Measurements from ENCODE around the gene DCAF10. TPM values are rescaled to one million over a fixed set of nuclear protein-coding genes. Genes with fewer than 3 reads are reported as not detected.

Gene DCAF10
- total and polyA plus RNA-seq, 2 of the 13 experiments (the other 11 are each of a cell fraction or from before 2014, with no cell fraction given): 9.2 to 20.3 TPM

DNA sequence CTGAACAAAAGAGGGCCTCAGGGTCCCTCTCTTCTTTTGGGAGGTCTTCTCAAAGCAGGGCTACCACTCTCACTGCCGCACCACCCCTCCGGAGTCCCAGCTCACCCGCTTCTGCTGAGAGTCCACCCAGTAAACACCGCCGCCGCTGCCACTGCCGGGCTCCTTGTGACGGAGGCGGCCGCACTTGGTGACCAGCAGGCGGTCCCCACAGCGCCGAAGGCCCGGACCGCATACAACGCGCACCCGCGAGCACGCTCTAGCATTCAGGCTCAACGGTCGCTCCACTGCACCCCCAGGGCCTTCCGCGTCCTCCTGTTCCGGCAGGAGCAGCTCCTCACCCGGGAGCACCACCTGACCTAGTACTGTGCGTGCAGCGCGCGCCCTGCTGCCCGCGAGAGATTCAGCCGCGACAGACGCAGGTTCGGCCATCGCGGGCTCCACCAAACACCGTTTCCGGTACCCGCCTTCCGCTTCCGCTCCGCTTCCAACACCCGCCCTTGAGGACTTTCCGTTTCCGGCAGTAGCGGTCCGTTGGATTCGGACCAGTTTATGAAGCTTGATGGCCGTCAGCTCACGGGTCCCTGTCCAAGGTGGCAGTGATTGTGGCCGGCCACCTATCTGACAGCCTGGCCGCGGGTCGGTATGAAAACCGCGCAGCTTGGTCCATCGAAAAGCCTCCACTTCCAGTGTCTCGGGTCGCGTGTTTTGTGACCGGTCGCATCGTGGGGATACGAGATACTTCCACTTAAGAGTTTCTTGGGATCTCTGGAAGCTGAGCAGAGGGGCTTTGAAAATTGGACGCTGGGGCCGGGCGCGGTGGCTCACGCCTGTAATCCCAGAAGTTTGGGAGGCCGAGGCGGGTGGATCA is 15.7 kb upstream of the DCAF10 start, which contains the start of gene EXOSC3 (continued):
- TF ChIP-seq, protein P1, sequence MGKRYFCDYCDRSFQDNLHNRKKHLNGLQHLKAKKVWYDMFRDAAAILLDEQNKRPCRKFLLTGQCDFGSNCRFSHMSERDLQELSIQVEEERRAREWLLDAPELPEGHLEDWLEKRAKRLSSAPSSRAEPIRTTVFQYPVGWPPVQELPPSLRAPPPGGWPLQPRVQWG (CRISPR knock-in tag; IDR thresholded peaks at IDR 0.05; ENCODE audit: borderline replicate concordance, low read depth): no peak
- TF ChIP-seq, protein P2, sequence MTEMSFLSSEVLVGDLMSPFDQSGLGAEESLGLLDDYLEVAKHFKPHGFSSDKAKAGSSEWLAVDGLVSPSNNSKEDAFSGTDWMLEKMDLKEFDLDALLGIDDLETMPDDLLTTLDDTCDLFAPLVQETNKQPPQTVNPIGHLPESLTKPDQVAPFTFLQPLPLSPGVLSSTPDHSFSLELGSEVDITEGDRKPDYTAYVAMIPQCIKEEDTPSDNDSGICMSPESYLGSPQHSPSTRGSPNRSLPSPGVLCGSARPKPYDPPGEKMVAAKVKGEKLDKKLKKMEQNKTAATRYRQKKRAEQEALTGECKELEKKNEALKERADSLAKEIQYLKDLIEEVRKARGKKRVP (CRISPR knock-in tag; IDR thresholded peaks at IDR 0.05): 0 out of 4 replicates have a peak, but pooled peaks of 1 of the 2 experiments have one; percentile 34
- TF ChIP-seq AHR (CRISPR knock-in tag; IDR thresholded peaks at IDR 0.05) (peak; percentile 72; the same call in 1 of the 2 replicates), ZNF766 (CRISPR knock-in tag; IDR thresholded peaks at IDR 0.05; ENCODE audit: borderline replicate concordance) (no peak), ARNT2 (CRISPR knock-in tag; IDR thresholded peaks at IDR 0.05; ENCODE audit: low read depth) (peak; percentile 86), ZNF546 (CRISPR knock-in tag; conservative IDR thresholded peaks at IDR 0.05) (no peak), SRSF4 (IDR thresholded peaks at IDR 0.05; ENCODE audit: low read depth, low read length, poor library complexity, severe bottlenecking) (no peak), RAD21 (CRISPR knock-in tag; IDR thresholded peaks at IDR 0.05) (no peak; the same call in 1 of the 2 replicates), CEBPB (IDR thresholded peaks at IDR 0.05; ENCODE audit: borderline replicate concordance, low read depth, low read length) (no peak), HNRNPH1 (optimal IDR thresholded peaks at IDR 0.05; ENCODE audit: low read depth, low read length) (no peak), PRPF4 (IDR thresholded peaks at IDR 0.05; ENCODE audit: low read depth, low read length, poor library complexity, severe bottlenecking) (no peak), ZNF552 (CRISPR knock-in tag; IDR thresholded peaks at IDR 0.05; ENCODE audit: borderline replicate concordance) (no peak), DR1 (CRISPR knock-in tag; IDR thresholded peaks at IDR 0.05) (peak; percentile 70), ZBTB7A (CRISPR knock-in tag; IDR thresholded peaks at IDR 0.05) (no peak), CREM (IDR thresholded peaks at IDR 0.05) (peak; percentile 64), CREM (CRISPR knock-in tag; IDR thresholded peaks at IDR 0.05) (no peak), XBP1 (CRISPR knock-in tag; IDR thresholded peaks at IDR 0.05) (no peak), FIP1L1 (IDR thresholded peaks at IDR 0.05; ENCODE audit: borderline replicate concordance, insufficient read depth, low read depth, low read length) (no peak), ZNF629 (CRISPR knock-in tag; conservative IDR thresholded peaks at IDR 0.05) (no peak), ESRRA (CRISPR knock-in tag; IDR thresholded peaks at IDR 0.05; ENCODE audit: low read depth) (peak; percentile 34; the same call in 1 of the 2 replicates)
- TF ChIP-seq, protein P3, sequence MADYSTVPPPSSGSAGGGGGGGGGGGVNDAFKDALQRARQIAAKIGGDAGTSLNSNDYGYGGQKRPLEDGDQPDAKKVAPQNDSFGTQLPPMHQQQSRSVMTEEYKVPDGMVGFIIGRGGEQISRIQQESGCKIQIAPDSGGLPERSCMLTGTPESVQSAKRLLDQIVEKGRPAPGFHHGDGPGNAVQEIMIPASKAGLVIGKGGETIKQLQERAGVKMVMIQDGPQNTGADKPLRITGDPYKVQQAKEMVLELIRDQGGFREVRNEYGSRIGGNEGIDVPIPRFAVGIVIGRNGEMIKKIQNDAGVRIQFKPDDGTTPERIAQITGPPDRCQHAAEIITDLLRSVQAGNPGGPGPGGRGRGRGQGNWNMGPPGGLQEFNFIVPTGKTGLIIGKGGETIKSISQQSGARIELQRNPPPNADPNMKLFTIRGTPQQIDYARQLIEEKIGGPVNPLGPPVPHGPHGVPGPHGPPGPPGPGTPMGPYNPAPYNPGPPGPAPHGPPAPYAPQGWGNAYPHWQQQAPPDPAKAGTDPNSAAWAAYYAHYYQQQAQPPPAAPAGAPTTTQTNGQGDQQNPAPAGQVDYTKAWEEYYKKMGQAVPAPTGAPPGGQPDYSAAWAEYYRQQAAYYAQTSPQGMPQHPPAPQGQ (CRISPR knock-in tag; IDR thresholded peaks at IDR 0.05; ENCODE audit: borderline replicate concordance): peak; percentile 95; the same call in 1 of the 2 replicates
- TF ChIP-seq, protein P4, sequence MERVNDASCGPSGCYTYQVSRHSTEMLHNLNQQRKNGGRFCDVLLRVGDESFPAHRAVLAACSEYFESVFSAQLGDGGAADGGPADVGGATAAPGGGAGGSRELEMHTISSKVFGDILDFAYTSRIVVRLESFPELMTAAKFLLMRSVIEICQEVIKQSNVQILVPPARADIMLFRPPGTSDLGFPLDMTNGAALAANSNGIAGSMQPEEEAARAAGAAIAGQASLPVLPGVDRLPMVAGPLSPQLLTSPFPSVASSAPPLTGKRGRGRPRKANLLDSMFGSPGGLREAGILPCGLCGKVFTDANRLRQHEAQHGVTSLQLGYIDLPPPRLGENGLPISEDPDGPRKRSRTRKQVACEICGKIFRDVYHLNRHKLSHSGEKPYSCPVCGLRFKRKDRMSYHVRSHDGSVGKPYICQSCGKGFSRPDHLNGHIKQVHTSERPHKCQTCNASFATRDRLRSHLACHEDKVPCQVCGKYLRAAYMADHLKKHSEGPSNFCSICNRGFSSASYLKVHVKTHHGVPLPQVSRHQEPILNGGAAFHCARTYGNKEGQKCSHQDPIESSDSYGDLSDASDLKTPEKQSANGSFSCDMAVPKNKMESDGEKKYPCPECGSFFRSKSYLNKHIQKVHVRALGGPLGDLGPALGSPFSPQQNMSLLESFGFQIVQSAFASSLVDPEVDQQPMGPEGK (CRISPR knock-in tag; IDR thresholded peaks at IDR 0.05): no peak
- TF ChIP-seq, protein P5, sequence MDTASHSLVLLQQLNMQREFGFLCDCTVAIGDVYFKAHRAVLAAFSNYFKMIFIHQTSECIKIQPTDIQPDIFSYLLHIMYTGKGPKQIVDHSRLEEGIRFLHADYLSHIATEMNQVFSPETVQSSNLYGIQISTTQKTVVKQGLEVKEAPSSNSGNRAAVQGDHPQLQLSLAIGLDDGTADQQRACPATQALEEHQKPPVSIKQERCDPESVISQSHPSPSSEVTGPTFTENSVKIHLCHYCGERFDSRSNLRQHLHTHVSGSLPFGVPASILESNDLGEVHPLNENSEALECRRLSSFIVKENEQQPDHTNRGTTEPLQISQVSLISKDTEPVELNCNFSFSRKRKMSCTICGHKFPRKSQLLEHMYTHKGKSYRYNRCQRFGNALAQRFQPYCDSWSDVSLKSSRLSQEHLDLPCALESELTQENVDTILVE (CRISPR knock-in tag; IDR thresholded peaks at IDR 0.05): no peak

All from HepG2 (cell line).